Esophagus muscularis mucosa (tissue), 4 donors: ENCODE data around the gene UNC5A. TPM values are rescaled to one million over a fixed set of nuclear protein-coding genes. Genes with fewer than 3 reads are reported as not detected.

Source experiments
- DNase-seq: peaks from one replicate; pipeline ENCODE4 v3.0.0-alpha.2; 2017; ENCODE audit errors: extremely low spot score
- H3K27ac ChIP-seq, 4 donors: fragments of 200-600 bp; sonication (generic); replicated peaks in 1 of 4; 1 replicate in 3 of 4; 2 replicates in 1 of 4; pipeline ENCODE4 v1.5.1; 2016 to 2019; ENCODE audit warnings: mild to moderate bottlenecking in 1 of 4
- H3K27me3 ChIP-seq, 4 donors: fragments of 200-600 bp; sonication (generic); one replicate each; pipeline versions ENCODE4 v1.5.1 to v1.6.0; 2016 to 2019
- H3K36me3 ChIP-seq, 4 donors: fragments of 200-600 bp; sonication (generic); one replicate each; pipeline ENCODE4 v1.5.1; 2016 to 2019
- H3K4me1 ChIP-seq, 4 donors: fragments of 200-600 bp; sonication (generic); one replicate each; pipeline ENCODE4 v1.5.1; 2016 to 2019
- H3K4me3 ChIP-seq, 4 donors: fragments of 200-600 bp; sonication (generic); 1 replicate in 2 of 4; 2 replicates in 2 of 4; pipeline ENCODE4 v1.5.1; 2016 to 2019; ENCODE audit warnings: mild to moderate bottlenecking in 4 of 4, moderate library complexity in 1 of 4
- H3K9me3 ChIP-seq, 4 donors: fragments of 200-600 bp; sonication (generic); 1 replicate in 3 of 4; 2 replicates in 1 of 4; pipeline ENCODE4 v1.5.1; 2016 to 2019
- EP300 ChIP-seq: sonication (generic); formaldehyde crosslinking; IDR thresholded peaks from one replicate; pipeline ENCODE4 v1.6.1; 2017; ENCODE audit warnings: antibody characterized with exemption
- POLR2A ChIP-seq: fragments of 450-650 bp; IDR thresholded peaks from one replicate; pipeline ENCODE4 v1.6.1; 2017; ENCODE audit warnings: antibody characterized with exemption, moderate library complexity, mild to moderate bottlenecking, low read depth
- POLR2AphosphoS5 ChIP-seq, 2 donors: sonication (generic); formaldehyde crosslinking; IDR thresholded peaks; one replicate each; pipeline ENCODE4 v1.6.1; 2017; ENCODE audit warnings: antibody characterized with exemption in 2 of 2
- WGBS: methylation state at CpG from one replicate; pipeline ENCODE4 v1.1.5; 2018; 5-methylcytosine and 5-hydroxymethylcytosine counted together
- intact Hi-C: fragments of 100-400 bp; cut with DNase I; formaldehyde crosslinking; loops from one replicate; pipeline ENCODE4 v1.15.1; 2023
- total RNA-seq, 4 donors: library from RNA; depleted of rRNA; stranded (reverse); fragments of >200 nt; gene quantifications; one replicate each; pipeline versions ENCODE4 v1.1.0 to v1.2.1, GENCODE V29; 2016
- TF ChIP-seq, protein P1 (sequence below), 3 experiments: fragments of 200-600 bp in 2 of 3; fragments of 450-650 bp in 1 of 3; sonication (generic) in 2 of 3; IDR thresholded peaks; one replicate each; pipeline ENCODE4 v1.5.1; 2017 to 2019; ENCODE audit warnings: antibody characterized with exemption in 3 of 3, mild to moderate bottlenecking in 2 of 3, moderate library complexity in 1 of 3

Gene UNC5A
- total RNA-seq, 4 donors from 2014 or later, result not detected

DNA sequence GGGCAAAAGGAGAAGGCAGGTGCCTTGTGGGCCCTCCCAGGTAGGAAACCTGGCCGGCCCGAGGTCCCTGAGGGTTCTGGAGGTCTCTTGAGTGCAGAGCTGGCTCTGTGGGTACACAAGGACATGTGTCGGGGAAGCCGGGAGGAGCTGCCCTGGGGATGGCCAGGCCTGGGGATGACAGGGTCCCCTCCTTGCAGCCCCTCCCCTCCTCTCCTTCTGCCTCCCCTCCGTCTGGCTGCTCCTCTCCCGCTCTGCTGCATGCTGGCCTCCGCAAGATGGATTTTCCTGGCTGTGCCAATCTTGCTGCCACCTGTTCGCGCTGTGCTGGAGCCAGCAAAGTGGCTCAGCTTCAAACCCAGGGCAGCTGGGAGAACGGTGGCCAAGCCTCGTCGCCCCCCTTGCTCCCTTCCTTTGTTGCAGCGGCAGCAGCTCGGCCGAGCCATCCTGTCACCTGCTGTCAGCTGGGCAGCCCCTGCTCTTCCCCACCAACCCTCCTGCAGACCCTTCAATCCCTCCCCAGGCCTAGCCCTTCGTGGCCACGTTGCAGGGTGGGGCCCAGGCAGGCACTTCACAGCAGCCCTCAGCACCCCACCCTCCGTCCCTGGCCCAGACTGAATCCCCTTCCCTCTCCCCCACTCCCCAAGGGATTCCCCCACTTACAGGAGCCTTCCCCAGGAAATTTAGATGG, 17.6 kb upstream of the UNC5A start:
- no peak for DNase-seq
- Histone ChIP-seq H3K27ac (no peak overlapping the region), H3K9me3 (no peaks in the 10 kb centered on the region), H3K27me3 (peaks cover 0 to 96% (median 17%) of the 10 kb centered on the region in 4 donors), H3K4me1 (no peaks in the 10 kb centered on the region), H3K36me3 (no peaks in the 10 kb centered on the region), H3K4me3 (no peak overlapping the region)
- TF ChIP-seq EP300 (no peak), POLR2A (no peak), POLR2AphosphoS5 (IDR thresholded peaks at IDR 0.05) (no peak)
- TF ChIP-seq, protein P1, sequence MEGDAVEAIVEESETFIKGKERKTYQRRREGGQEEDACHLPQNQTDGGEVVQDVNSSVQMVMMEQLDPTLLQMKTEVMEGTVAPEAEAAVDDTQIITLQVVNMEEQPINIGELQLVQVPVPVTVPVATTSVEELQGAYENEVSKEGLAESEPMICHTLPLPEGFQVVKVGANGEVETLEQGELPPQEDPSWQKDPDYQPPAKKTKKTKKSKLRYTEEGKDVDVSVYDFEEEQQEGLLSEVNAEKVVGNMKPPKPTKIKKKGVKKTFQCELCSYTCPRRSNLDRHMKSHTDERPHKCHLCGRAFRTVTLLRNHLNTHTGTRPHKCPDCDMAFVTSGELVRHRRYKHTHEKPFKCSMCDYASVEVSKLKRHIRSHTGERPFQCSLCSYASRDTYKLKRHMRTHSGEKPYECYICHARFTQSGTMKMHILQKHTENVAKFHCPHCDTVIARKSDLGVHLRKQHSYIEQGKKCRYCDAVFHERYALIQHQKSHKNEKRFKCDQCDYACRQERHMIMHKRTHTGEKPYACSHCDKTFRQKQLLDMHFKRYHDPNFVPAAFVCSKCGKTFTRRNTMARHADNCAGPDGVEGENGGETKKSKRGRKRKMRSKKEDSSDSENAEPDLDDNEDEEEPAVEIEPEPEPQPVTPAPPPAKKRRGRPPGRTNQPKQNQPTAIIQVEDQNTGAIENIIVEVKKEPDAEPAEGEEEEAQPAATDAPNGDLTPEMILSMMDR (IDR thresholded peaks at IDR 0.05), result no peak
- WGBS, result 85% methylated on average over 17 of the region's 18 CpGs
- intact Hi-C loops, result no loop called here

GRCh38 chr5:176793343-176793699, 17.0 kb upstream of the UNC5A start:
- Histone ChIP-seq H3K4me1 (no peaks in the 10 kb centered on the region), H3K4me3 (no peak overlapping the region), H3K27me3 (peaks cover 0 to 96% (median 15%) of the 10 kb centered on the region in 4 donors), H3K36me3 (no peaks in the 10 kb centered on the region), H3K9me3 (no peaks in the 10 kb centered on the region), H3K27ac (no peak overlapping the region)
- TF ChIP-seq, protein P1 (IDR thresholded peaks at IDR 0.05), result no peak
- TF ChIP-seq POLR2A (no peak), POLR2AphosphoS5 (IDR thresholded peaks at IDR 0.05) (no peak), EP300 (no peak)
- intact Hi-C loops, result no loop called here
- no peak for DNase-seq
- WGBS, result 39% methylated on average over 3 of the region's 9 CpGs

DNA sequence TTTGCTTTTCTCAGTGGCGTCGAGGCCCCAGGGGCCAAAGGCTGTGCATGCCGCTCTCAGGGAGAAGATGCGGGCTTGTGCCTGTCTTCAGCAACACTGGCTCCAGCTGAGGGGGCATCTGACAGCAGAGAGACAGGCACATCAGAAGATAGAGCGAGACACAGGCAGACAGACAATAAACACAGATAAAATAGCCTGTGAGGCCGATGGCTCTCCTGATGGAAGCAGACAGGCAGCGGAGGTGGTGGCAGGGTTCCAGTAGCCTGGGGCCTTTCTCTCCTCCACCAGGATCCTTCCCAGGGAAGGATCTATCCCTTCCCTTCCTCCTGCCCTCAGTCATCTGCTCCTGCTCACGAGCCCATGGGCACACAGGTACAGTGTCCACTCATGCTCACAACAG, 16.6 kb upstream of the UNC5A start:
- DNase-seq, result no peak
- Histone ChIP-seq H3K27ac (no peak overlapping the region), H3K4me3 (no peak overlapping the region), H3K4me1 (no peaks in the 10 kb centered on the region), H3K27me3 (peaks cover 0 to 96% (median 14%) of the 10 kb centered on the region in 4 donors), H3K36me3 (no peaks in the 10 kb centered on the region), H3K9me3 (no peaks in the 10 kb centered on the region)
- intact Hi-C loops, result no loop called here
- TF ChIP-seq POLR2A, result no peak
- TF ChIP-seq POLR2AphosphoS5 (IDR thresholded peaks at IDR 0.05), result no peak
- TF ChIP-seq EP300, result no peak
- TF ChIP-seq, protein P1 (IDR thresholded peaks at IDR 0.05), result no peak
- 47% methylated on average over 8 of the region's 8 CpGs for WGBS

- Histone ChIP-seq H3K36me3 (no peaks in the 10 kb centered on the region), H3K27me3 (peaks cover 0 to 94% (median 10%) of the 10 kb centered on the region in 4 donors), H3K9me3 (no peaks in the 10 kb centered on the region), H3K27ac (no peak overlapping the region), H3K4me3 (no peak overlapping the region), H3K4me1 (no peaks in the 10 kb centered on the region)
- intact Hi-C loops, result no loop called here
- WGBS, result 89% methylated on average over 6 of the region's 6 CpGs
- no peak for DNase-seq
- TF ChIP-seq, protein P1 (IDR thresholded peaks at IDR 0.05), result no peak
- TF ChIP-seq POLR2A, result no peak
- no peak for TF ChIP-seq EP300
These were observed 15.8 kb upstream of the UNC5A start for GRCh38 chr5:176794509-176794908.

GRCh38 chr5:176796411-176796810, 13.9 kb upstream of the UNC5A start:
- TF ChIP-seq, protein P1 (IDR thresholded peaks at IDR 0.05), result no peak
- TF ChIP-seq POLR2AphosphoS5 (IDR thresholded peaks at IDR 0.05) (no peak), EP300 (no peak), POLR2A (no peak)
- DNase-seq, result no peak
- 39% methylated on average over 9 of the region's 9 CpGs for WGBS
- Histone ChIP-seq H3K4me1 (no peaks in the 10 kb centered on the region), H3K36me3 (no peaks in the 10 kb centered on the region), H3K27me3 (peaks cover 0 to 75% (median 10%) of the 10 kb centered on the region in 4 donors), H3K9me3 (no peaks in the 10 kb centered on the region), H3K4me3 (no peak overlapping the region), H3K27ac (no peak overlapping the region)
- intact Hi-C loops, result no loop called here
